GM21723 (cell line): ENCODE results near the gene PRKAB1.

Source experiments
- ATAC-seq: cut with Tn5 transposase; IDR thresholded peaks from one replicate; pipeline ENCODE4 v1.9.1; 2021; ENCODE audit warnings: mild to moderate bottlenecking, moderate library complexity; ENCODE audit not compliant: unreplicated experiment

Gene PRKAB1

DNA sequence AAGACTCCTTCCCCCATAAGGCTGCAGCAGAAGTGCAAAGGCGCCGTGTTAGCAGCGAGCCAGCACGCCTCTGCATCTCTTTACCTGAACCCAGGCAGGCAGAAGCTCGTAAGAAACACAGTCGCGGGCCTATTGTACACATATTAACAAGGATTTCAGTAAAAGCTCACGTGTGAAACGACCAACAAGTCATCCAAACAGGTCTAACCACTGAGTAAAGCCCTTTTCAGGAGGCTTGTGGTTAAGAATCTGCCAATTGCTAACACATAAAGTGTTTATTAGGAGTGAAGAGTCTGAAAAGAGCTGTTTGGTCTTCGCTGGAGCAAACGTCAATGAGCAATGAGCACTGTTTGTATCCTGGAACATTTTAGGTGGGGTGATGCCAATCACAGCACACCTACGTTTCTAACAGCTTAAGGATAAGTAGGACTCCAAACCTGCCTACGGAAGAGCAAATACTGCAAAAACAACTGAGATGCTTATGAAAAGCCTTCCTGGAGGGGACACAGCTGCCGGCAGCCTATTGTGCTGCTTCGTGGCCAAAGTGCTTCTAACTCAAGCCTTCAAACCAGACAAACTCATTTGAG, 43.1 kb downstream of the PRKAB1 start:
- no peak for ATAC-seq

- no peak for ATAC-seq
Observed at GRCh38 chr12:119711693-119712092, 43.8 kb downstream of the PRKAB1 start.

DNA sequence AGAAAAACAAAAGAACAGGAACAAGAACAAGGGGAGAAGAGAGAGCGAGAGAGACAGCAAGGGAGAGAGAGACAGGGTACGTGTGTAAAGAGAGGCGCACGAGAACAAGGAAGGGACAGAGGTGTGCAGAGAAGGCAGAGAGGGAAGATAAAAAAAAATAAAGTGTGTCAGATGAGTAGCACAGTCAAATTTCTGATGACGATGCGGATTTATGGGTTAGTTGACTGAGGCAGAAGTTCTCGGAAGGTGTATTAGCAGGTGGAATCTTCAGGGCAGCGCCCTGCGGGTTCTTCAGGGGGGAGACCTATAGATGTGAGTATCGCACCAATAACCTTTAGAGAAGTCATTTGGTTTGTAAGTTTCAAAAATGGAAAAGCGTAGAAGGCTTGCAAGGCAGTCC, 44.8 kb downstream of the PRKAB1 start:
- ATAC-seq: no peak

GRCh38 chr12:119713551-119714031, 45.7 kb downstream of the PRKAB1 start:
- no peak for ATAC-seq

GRCh38 chr12:119714614-119715267, 46.8 kb downstream of the PRKAB1 start:
- ATAC-seq: no peak

DNA sequence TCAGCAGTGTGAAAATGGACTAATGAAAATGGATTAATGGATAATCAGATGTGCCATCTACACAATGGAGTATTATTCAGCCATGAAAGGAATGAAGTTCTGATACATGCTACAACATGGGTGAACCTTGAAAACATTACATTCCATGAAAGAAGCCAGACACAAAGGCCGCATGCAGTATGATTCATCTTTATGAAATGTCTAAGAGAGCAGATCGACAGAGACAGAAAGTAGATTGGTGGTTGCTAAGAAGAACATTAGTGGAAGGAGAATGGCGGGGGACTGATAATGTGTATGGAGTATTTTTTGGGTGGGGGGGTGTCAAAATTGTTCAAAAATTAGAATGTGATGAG, 47.3 kb downstream of the PRKAB1 start:
- ATAC-seq: no peak

GRCh38 chr12:119718141-119718540, 50.2 kb downstream of the PRKAB1 start:
- no peak for ATAC-seq

DNA sequence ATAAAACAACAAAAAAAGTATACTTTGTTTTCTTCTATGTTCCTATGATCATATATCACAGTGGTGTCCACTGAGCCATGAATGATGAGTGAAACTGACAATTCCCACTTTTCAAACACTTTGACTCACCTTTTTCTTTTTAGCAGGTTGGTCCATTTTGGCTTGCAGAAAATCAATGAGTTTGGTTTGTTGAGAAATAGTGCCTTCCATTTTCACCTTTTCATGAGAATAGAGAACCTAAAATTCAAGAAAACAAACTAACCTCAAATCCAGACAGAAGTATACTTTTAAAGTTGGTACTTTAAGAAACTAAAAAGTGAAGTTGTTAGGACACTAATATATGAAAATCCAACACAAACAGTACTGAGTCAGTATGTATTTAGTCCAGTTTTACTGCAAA, 52.4 kb downstream of the PRKAB1 start:
- ATAC-seq: no peak

- ATAC-seq: no peak
Observed at GRCh38 chr12:119721306-119721705, 53.4 kb downstream of the PRKAB1 start.

- ATAC-seq: no peak
Observed at GRCh38 chr12:119725523-119725922, 57.6 kb downstream of the PRKAB1 start.

- ATAC-seq: no peak
Observed at GRCh38 chr12:119727600-119728443, 59.9 kb downstream of the PRKAB1 start.

DNA sequence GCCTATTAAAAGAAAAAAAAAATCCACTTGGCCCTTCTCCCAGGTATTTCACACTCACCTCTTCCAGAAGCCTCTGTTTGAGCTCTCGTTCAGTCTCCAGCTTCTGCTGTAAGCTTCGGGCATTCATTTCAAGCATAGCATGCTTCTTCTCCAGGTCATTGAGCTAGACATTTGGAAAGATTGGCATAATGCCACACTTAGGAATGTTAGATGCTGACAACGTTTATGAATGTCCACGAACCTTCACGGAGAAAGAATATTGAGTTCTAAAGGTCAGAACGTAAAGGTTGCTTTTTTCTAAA, 60.5 kb downstream of the PRKAB1 start:
- ATAC-seq: no peak

DNA sequence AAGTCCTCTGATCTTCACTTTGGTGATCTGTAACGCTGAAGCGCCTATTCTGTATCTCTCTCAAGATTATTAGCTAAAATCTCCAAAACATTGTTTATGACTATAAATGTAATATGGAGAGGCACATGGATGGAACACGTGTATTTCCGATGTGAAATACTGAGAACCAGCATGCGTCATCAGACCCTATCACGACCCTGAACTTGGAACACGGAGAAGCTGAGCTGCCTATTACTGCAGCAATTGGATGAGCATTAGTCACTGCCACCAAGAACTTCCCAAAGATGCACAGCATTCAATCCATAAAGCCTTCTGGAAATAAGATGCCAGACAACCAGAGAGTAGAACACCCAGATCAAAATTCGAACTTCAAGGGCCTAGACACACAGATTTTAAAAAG, 61.9 kb downstream of the PRKAB1 start:
- no peak for ATAC-seq

DNA sequence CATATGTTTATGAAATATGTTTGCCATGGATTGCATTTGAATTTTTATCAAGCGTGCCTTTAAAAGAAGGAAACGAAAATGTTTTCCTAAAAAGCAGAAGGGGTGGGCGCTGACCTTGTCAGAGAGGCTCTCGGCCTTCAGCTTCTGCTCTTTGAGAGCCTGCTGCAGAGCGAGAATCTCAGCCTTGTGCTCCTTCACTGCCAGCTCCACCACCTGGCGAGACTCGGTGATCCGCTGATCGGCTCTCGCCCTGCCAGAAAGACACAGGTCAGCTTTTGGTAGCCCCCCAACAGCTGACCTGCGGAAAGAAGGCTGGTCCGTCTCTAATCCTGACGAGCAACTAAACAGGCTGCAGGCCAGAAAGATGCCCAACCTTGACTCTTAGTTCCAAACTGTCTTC, 62.4 kb downstream of the PRKAB1 start:
- no peak for ATAC-seq
